ENCODE measurements around the gene NADK2.
A peak's percentile ranks its signal among the peaks of the same experiment; 100 is the strongest.

Gene NADK2

DNA sequence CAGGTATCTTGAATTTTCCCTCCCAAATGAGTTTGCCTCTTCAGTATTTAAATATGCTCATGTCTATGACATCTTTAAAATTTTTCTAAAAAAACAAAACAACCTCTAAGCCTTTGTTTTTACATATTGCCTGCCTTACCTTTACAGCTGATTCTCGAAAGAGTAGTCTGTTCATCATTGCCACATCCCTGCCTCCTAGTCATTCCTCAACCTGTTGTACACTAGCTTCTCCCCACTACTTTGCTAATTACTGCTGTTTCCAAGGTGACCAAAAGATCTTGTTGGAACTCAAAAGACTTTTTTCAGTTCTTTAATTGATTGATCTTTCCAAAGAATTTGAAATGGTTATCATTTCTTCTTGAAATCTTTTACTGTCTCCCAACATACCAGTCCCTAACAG, 1.9 kb upstream of the NADK2 start:
- Histone ChIP-seq H3K4me3 (ENCODE audit: low read depth, low read length) (no peak overlapping the region), H3K36me3 (ENCODE audit: control insufficient read depth in 2 of 2, insufficient read depth in 1 of 2, low read length in 2 of 2) (no peaks in the 10 kb centered on the region), H3K4me1 (ENCODE audit: control insufficient read depth, insufficient read depth, low read length) (peaks cover 26% of the 10 kb centered on the region), H3K9me3 (ENCODE audit: control insufficient read depth, insufficient read depth, low read depth, low read length) (no peaks in the 10 kb centered on the region), H3K27ac (ENCODE audit: extremely low read depth, low read depth, low read length) (no peak overlapping the region)
- POLR2A ChIA-PET = no interaction called here
- TF ChIP-seq GLIS1 (tag by site-specific recombination; IDR thresholded peaks at IDR 0.05) (no peak), SCRT2 (tag by site-specific recombination; IDR thresholded peaks at IDR 0.05) (peak; percentile 94)
- CTCF ChIA-PET = interaction anchor here (0.6 to 3.2 kb wide), 6 partner anchors 8 to 118 kb away, joined by 3 to 14 read pairs (median 5); no protein-coding TSS in a partner anchor

DNA sequence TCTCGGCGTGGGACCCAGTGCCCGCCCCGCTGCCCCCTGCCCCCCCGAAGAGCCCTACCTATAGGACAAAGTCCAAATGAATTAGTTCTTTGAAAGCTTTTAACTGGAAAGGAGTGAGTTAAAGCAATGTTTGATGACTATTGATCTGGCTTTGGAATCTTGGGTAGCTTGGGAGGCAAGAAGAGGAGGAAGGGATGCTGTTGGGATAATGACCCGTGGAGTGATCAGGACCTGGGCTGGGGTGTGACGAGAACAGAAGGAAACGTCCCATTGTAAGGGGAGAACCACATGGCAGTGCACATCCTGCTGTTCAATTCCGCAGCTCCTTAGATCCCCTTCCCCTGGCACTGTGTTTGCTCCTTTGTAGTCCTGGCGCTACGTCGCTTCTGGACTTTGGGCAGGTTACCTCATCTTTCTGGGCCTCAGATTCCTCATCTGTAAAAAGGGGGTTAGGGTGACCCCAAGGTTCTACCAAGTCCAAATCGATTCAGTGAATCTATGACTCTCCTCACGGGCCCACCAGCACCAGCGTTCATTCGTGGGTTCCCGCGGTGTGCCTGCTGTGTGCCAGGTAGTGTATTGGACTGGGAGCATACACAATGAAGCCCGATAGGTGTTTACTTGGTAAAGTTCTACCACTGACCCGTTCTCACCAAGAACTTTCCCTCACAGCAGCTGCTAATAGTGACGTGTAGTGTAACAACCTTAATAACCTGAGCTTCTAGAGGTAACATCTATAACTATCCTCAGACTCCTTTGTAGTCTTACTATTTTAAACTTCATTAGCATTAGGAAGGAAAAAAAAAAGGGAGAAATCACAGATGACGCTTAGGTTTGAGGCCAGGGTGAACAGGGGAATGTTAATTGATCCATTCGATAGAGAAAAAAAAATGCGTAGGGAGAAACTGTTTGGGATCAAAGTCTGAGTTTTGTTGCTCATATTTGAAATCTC, 1.1 kb upstream of the NADK2 start:
- Histone ChIP-seq H3K9me3 (ENCODE audit: control insufficient read depth, insufficient read depth, low read depth, low read length) (no peaks in the 10 kb centered on the region), H3K36me3 (ENCODE audit: control insufficient read depth in 2 of 2, insufficient read depth in 1 of 2, low read length in 2 of 2) (no peaks in the 10 kb centered on the region), H3K4me3 (ENCODE audit: low read depth, low read length) (peak overlapping the region; percentile 89), H3K27ac (ENCODE audit: extremely low read depth, low read depth, low read length) (peak overlapping the region; percentile 95; the same call in 1 of the 2 replicates), H3K4me1 (ENCODE audit: control insufficient read depth, insufficient read depth, low read length) (peaks cover 35% of the 10 kb centered on the region)
- TF ChIP-seq FEZF1 (tag by site-specific recombination; IDR thresholded peaks at IDR 0.05) (no peak), ZNF155 (tag by site-specific recombination; IDR thresholded peaks at IDR 0.05) (no peak), ZNF248 (tag by site-specific recombination; IDR thresholded peaks at IDR 0.05) (no peak), GLI4 (tag by site-specific recombination; IDR thresholded peaks at IDR 0.05) (peak; percentile 9), ZFP37 (tag by site-specific recombination; IDR thresholded peaks at IDR 0.05) (no peak), ZNF670 (tag by site-specific recombination; IDR thresholded peaks at IDR 0.05; ENCODE audit: low read depth) (no peak), BCL11A (tag by site-specific recombination; IDR thresholded peaks at IDR 0.05; ENCODE audit: low read depth) (no peak), HOXD13 (CRISPR knock-in tag; IDR thresholded peaks at IDR 0.05; ENCODE audit: borderline replicate concordance) (0 out of 2 replicates have a peak, but pooled peaks have one; percentile 45), ZFP69B (tag by site-specific recombination; IDR thresholded peaks at IDR 0.05) (no peak), MZF1 (tag by site-specific recombination; IDR thresholded peaks at IDR 0.05; ENCODE audit: borderline replicate concordance) (no peak)
- TF ChIP-seq, protein P1, sequence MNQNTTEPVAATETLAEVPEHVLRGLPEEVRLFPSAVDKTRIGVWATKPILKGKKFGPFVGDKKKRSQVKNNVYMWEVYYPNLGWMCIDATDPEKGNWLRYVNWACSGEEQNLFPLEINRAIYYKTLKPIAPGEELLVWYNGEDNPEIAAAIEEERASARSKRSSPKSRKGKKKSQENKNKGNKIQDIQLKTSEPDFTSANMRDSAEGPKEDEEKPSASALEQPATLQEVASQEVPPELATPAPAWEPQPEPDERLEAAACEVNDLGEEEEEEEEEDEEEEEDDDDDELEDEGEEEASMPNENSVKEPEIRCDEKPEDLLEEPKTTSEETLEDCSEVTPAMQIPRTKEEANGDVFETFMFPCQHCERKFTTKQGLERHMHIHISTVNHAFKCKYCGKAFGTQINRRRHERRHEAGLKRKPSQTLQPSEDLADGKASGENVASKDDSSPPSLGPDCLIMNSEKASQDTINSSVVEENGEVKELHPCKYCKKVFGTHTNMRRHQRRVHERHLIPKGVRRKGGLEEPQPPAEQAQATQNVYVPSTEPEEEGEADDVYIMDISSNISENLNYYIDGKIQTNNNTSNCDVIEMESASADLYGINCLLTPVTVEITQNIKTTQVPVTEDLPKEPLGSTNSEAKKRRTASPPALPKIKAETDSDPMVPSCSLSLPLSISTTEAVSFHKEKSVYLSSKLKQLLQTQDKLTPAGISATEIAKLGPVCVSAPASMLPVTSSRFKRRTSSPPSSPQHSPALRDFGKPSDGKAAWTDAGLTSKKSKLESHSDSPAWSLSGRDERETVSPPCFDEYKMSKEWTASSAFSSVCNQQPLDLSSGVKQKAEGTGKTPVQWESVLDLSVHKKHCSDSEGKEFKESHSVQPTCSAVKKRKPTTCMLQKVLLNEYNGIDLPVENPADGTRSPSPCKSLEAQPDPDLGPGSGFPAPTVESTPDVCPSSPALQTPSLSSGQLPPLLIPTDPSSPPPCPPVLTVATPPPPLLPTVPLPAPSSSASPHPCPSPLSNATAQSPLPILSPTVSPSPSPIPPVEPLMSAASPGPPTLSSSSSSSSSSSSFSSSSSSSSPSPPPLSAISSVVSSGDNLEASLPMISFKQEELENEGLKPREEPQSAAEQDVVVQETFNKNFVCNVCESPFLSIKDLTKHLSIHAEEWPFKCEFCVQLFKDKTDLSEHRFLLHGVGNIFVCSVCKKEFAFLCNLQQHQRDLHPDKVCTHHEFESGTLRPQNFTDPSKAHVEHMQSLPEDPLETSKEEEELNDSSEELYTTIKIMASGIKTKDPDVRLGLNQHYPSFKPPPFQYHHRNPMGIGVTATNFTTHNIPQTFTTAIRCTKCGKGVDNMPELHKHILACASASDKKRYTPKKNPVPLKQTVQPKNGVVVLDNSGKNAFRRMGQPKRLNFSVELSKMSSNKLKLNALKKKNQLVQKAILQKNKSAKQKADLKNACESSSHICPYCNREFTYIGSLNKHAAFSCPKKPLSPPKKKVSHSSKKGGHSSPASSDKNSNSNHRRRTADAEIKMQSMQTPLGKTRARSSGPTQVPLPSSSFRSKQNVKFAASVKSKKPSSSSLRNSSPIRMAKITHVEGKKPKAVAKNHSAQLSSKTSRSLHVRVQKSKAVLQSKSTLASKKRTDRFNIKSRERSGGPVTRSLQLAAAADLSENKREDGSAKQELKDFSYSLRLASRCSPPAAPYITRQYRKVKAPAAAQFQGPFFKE (tag by site-specific recombination; IDR thresholded peaks at IDR 0.05; ENCODE audit: borderline replicate concordance) = 0 out of 2 replicates have a peak, but pooled peaks have one; percentile 23
- TF ChIP-seq, protein P2, sequence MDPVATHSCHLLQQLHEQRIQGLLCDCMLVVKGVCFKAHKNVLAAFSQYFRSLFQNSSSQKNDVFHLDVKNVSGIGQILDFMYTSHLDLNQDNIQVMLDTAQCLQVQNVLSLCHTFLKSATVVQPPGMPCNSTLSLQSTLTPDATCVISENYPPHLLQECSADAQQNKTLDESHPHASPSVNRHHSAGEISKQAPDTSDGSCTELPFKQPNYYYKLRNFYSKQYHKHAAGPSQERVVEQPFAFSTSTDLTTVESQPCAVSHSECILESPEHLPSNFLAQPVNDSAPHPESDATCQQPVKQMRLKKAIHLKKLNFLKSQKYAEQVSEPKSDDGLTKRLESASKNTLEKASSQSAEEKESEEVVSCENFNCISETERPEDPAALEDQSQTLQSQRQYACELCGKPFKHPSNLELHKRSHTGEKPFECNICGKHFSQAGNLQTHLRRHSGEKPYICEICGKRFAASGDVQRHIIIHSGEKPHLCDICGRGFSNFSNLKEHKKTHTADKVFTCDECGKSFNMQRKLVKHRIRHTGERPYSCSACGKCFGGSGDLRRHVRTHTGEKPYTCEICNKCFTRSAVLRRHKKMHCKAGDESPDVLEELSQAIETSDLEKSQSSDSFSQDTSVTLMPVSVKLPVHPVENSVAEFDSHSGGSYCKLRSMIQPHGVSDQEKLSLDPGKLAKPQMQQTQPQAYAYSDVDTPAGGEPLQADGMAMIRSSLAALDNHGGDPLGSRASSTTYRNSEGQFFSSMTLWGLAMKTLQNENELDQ (tag by site-specific recombination; IDR thresholded peaks at IDR 0.05; ENCODE audit: low read depth) = no peak
- CTCF ChIA-PET = interaction anchor here (0.6 to 3.2 kb wide), 23 partner anchors 9 to 970 kb away, joined by 3 to 21 read pairs (median 5); partner anchors contain the start of gene RANBP3L
- POLR2A ChIA-PET = interaction anchor here (1.0 to 2.3 kb wide), 7 partner anchors 8 to 160 kb away, joined by 3 to 18 read pairs (median 5); partner anchors contain the start of genes LMBRD2 and SKP2
